Colonic mucosa (tissue), 4 donors: ENCODE results near the gene PLEKHM3. TPM values are rescaled to one million over a fixed set of nuclear protein-coding genes. Genes with fewer than 3 reads are reported as not detected.

Source experiments
- DNase-seq: peaks from one replicate; pipeline ENCODE4 v3.0.0-alpha.2; 2020
- H3K27ac ChIP-seq: fragments of 200-600 bp; one replicate; pipeline ENCODE4 v1.8.0; 2021
- H3K27me3 ChIP-seq: fragments of 200-600 bp; one replicate; pipeline ENCODE4 v1.8.0; 2021
- H3K36me3 ChIP-seq: fragments of 200-600 bp; one replicate; pipeline ENCODE4 v1.8.0; 2021
- H3K4me1 ChIP-seq: fragments of 200-600 bp; one replicate; pipeline ENCODE4 v1.8.0; 2021; ENCODE audit warnings: mild to moderate bottlenecking
- H3K4me3 ChIP-seq: fragments of 200-600 bp; one replicate; pipeline ENCODE4 v1.8.0; 2021
- H3K9ac ChIP-seq, 2 donors: one replicate each; pipeline ENCODE4 v1.7.0; 2013; ENCODE audit warnings: control low read depth in 2 of 2, low read depth in 2 of 2, low read length in 2 of 2
- H3K9me3 ChIP-seq: fragments of 200-600 bp; one replicate; pipeline ENCODE4 v1.8.0; 2021
- intact Hi-C: fragments of 100-400 bp; cut with DNase I; formaldehyde crosslinking; loops from one replicate; pipeline ENCODE4 v1.14.1; 2022
- total RNA-seq, 2 donors: library from RNA; stranded (reverse); fragmentation: NEBNext Ultra II Directional in 1 of 2; extraction: Animal tissue kit (Norgen Biotek cat#: 25700) in 1 of 2; gene quantifications; one replicate each; pipeline ENCODE4 v1.2.1, GENCODE V29; 2021
- TF ChIP-seq, protein P1 (sequence below): fragments of 200-600 bp; IDR thresholded peaks from one replicate; pipeline ENCODE4 v1.8.0; 2022; ENCODE audit warnings: antibody characterized with exemption, mild to moderate bottlenecking
- donor health status: healthy.
- donor health status: DM: no; HTN: no; CAD: no.
- donor health status: DM: no; HTN: no; CAD: no.

Gene PLEKHM3
- total RNA-seq, 2 donors from 2014 or later: 5.7 to 8.3 TPM

DNA sequence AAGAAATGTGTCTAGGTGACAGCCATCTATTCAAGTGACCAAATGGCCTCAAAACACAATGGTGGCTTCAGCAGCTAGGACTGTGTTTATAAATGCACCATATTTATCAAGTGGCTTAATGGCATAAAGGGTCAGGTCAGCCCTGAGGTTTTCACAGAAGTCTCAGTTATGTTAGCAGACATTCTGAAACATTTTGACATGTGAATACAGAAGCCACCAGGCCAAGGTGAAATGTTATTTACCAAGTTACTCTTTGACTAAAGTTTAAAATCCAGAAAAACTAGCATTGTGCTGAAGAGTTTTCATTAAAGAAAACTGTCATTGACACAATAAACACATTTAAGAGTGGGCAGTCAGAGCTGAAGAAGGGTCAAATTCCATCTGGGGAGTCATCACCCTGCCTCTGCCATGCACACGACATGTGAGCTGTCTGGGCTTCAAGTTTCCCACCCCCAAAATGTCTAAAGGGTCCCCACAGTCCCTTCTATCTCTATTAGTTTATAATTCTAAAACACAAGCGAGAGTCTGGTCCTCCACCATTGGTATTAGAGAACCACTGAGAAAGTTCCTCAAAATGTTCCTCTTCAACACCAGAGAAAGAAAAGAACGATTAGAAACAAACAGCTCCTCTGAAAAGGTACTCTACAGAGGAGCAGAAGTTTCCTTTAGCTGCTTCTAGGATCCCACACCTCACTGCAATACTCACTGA is 178.1 kb downstream of the PLEKHM3 start:
- intact Hi-C loops: no loop called here
- H3K4me3 ChIP-seq: no peak overlapping the region
- H3K27ac ChIP-seq: peak overlapping the region; percentile 82
- no peaks in the 10 kb centered on the region for H3K9me3 ChIP-seq
- H3K27me3 ChIP-seq: no peaks in the 10 kb centered on the region
- peak overlapping the region in 1 of 2 donors; percentile 53 for H3K9ac ChIP-seq
- DNase-seq: no peak
- no peaks in the 10 kb centered on the region for H3K36me3 ChIP-seq
- TF ChIP-seq, protein P1, sequence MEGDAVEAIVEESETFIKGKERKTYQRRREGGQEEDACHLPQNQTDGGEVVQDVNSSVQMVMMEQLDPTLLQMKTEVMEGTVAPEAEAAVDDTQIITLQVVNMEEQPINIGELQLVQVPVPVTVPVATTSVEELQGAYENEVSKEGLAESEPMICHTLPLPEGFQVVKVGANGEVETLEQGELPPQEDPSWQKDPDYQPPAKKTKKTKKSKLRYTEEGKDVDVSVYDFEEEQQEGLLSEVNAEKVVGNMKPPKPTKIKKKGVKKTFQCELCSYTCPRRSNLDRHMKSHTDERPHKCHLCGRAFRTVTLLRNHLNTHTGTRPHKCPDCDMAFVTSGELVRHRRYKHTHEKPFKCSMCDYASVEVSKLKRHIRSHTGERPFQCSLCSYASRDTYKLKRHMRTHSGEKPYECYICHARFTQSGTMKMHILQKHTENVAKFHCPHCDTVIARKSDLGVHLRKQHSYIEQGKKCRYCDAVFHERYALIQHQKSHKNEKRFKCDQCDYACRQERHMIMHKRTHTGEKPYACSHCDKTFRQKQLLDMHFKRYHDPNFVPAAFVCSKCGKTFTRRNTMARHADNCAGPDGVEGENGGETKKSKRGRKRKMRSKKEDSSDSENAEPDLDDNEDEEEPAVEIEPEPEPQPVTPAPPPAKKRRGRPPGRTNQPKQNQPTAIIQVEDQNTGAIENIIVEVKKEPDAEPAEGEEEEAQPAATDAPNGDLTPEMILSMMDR: no peak
- peaks cover 6% of the 10 kb centered on the region for H3K4me1 ChIP-seq

DNA sequence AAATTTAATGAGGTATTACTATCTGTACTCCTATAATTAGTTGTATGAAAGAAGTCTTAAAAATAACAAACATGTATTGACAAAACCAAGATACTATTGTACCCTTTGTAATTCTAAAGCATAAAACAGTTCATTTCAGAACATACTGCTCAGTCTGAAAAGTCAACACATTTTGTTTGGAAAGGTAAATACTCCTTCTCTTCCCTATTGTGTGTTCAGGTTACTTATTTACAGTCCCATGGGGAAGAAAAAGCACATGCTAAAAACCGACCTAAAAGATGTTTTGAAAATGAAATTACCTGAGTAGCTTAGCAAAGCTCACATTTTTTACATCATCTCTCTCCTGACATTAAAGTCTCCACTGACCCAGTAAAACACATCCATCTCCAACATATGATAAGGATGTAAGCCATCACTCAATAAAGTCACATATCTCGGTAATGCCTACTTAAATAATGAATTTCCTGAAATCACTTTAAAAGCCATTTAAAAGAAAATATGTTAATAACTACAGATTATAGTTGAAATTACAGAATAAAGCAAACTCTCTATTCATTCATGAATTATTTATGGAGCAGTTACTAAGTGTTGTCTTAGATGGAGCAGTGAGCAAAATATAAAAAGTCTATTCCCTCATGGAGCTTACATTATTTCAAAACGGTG is 180.0 kb downstream of the PLEKHM3 start:
- peak overlapping the region; percentile 82 for H3K27ac ChIP-seq
- no peak for DNase-seq
- no peak overlapping the region for H3K4me3 ChIP-seq
- no peaks in the 10 kb centered on the region for H3K36me3 ChIP-seq
- no peak overlapping the region for H3K9ac ChIP-seq
- intact Hi-C loops: no loop called here
- TF ChIP-seq, protein P1: no peak
- no peaks in the 10 kb centered on the region for H3K27me3 ChIP-seq
- H3K4me1 ChIP-seq: peaks cover 6% of the 10 kb centered on the region
- H3K9me3 ChIP-seq: no peaks in the 10 kb centered on the region

DNA sequence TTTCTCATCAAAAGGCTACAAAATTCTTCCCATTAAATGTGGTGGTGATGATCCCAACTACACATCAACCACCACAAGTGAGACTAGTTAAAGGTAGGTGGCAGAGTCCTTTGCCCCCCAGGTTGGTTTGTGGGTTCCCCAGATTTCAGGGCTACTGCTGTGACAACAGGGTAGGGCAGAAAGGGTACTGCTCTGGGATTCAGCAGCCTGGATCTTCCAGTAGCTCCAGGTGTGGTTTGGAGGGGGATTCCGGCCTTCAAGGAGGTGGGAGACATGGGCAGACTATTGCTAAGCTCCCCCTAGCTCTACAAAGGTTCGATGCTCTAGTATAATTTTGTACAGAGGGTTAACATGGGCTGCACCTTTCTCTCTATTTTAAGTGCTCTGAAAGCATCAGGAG is 180.7 kb downstream of the PLEKHM3 start:
- H3K36me3 ChIP-seq: no peaks in the 10 kb centered on the region
- no peak for DNase-seq
- peak overlapping the region; percentile 36 to 67 for H3K9ac ChIP-seq
- H3K4me1 ChIP-seq: peaks cover 6% of the 10 kb centered on the region
- H3K27me3 ChIP-seq: no peaks in the 10 kb centered on the region
- TF ChIP-seq, protein P1: no peak
- intact Hi-C loops: no loop called here
- H3K27ac ChIP-seq: peak overlapping the region; percentile 82
- no peak overlapping the region for H3K4me3 ChIP-seq
- no peaks in the 10 kb centered on the region for H3K9me3 ChIP-seq

DNA sequence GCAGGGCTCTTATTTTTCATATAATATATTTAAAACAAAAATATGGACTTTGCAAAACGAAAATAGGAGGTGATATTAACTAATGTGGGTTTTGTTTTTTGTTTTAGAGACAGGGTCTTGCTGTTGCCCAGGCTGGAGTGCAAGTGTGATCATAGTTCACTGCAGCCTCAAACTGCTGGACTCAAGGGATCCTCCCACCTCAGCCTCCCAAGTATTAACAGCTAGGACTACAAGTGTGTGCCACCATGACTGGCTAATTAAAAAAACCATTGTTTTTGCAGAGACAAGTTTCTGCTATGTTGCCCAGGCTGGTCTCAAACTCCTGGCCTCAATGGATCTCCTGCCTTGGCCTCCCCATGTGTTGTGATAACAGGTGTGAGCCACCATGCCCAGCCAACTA is 185.2 kb downstream of the PLEKHM3 start:
- intact Hi-C loops: no loop called here
- Histone ChIP-seq H3K9ac (no peak overlapping the region), H3K36me3 (no peaks in the 10 kb centered on the region), H3K4me1 (no peaks in the 10 kb centered on the region), H3K4me3 (no peak overlapping the region), H3K27me3 (no peaks in the 10 kb centered on the region), H3K9me3 (no peaks in the 10 kb centered on the region), H3K27ac (no peak overlapping the region)
- TF ChIP-seq, protein P1: no peak
- no peak for DNase-seq

DNA sequence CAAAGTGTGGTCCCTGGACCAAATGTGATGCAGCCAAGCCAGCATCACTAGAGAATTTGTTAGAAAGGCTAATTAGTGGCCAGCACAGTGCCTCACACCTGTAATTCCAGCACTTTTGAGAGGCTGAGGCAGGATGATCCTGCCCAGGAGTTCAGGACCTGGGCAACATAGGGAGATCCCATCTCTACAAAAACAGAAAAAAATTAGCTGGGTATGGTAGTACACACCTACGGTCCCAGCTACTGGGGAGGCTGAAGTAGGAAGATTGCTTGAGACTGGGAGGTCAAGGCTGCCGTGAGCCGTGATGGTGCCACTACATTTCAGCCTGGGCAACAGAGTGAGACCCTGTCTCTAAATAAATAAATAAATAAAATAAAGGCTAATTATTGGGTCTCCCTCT is 185.8 kb downstream of the PLEKHM3 start:
- H3K36me3 ChIP-seq: no peaks in the 10 kb centered on the region
- no peak overlapping the region for H3K9ac ChIP-seq
- no peaks in the 10 kb centered on the region for H3K4me1 ChIP-seq
- H3K27me3 ChIP-seq: no peaks in the 10 kb centered on the region
- no peak overlapping the region for H3K4me3 ChIP-seq
- H3K27ac ChIP-seq: no peak overlapping the region
- intact Hi-C loops: no loop called here
- no peaks in the 10 kb centered on the region for H3K9me3 ChIP-seq
- TF ChIP-seq, protein P1: no peak
- no peak for DNase-seq
